HepG2 (cell line): Measurements from ENCODE around the gene RNF168.

ENCODE experiments used
- CHCHD3 ChIP-seq: sonication (generic); formaldehyde crosslinking; IDR thresholded peaks from 2 replicates; pipeline ENCODE4 v1.8.0; 2022; ENCODE audit warnings: mild to moderate bottlenecking, missing genetic modification reagents, moderate library complexity
- KAT2B ChIP-seq: fragments of 150-350 bp; IDR thresholded peaks from 2 replicates; pipeline ENCODE4 v1.6.1; 2014; ENCODE audit warnings: low read depth, low read length, borderline replicate concordance
- RAD21 ChIP-seq: fragments of 450-650 bp; formaldehyde crosslinking; IDR thresholded peaks from 2 replicates; pipeline ENCODE4 v1.5.0; 2020; ENCODE audit warnings: mild to moderate bottlenecking
- ZNF253 ChIP-seq: sonication (generic); formaldehyde crosslinking; IDR thresholded peaks from 2 replicates; pipeline ENCODE4 v1.8.0; 2022; ENCODE audit warnings: mild to moderate bottlenecking, missing genetic modification reagents, borderline replicate concordance
- ZNF558 ChIP-seq: sonication (generic); formaldehyde crosslinking; IDR thresholded peaks from 2 replicates; pipeline ENCODE4 v1.9.0; 2022; ENCODE audit warnings: mild to moderate bottlenecking, missing genetic modification reagents, borderline replicate concordance
- TF ChIP-seq, protein P1 (sequence below): sonication (generic); formaldehyde crosslinking; IDR thresholded peaks from 2 replicates; pipeline ENCODE4 v1.5.0; 2020; ENCODE audit warnings: mild to moderate bottlenecking, missing genetic modification reagents, moderate library complexity

DNA sequence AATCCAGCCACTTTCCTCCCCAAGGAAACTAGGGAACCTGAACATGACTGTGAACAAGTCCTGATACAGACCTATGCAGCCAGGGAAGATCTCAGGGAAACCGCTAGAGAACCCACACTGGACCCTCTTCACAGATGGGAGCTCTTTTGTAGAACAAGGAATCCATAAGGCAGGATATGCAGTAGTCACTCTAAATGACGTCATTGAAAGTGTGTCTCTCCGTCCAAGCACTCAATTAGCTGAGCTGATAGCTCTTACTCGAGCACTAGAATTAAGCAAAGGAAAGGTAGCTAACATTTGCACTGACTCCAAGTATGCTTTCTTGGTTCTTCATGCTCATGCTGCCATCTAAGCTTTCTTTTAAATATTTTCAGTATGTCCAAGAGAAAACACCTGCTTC, 21.6 kb upstream of the RNF168 start:
- TF ChIP-seq RAD21 (CRISPR knock-in tag) (no peak), CHCHD3 (CRISPR knock-in tag) (no peak), ZNF253 (CRISPR knock-in tag) (no peak), ZNF558 (CRISPR knock-in tag) (no peak), KAT2B (no peak)
- TF ChIP-seq, protein P1, sequence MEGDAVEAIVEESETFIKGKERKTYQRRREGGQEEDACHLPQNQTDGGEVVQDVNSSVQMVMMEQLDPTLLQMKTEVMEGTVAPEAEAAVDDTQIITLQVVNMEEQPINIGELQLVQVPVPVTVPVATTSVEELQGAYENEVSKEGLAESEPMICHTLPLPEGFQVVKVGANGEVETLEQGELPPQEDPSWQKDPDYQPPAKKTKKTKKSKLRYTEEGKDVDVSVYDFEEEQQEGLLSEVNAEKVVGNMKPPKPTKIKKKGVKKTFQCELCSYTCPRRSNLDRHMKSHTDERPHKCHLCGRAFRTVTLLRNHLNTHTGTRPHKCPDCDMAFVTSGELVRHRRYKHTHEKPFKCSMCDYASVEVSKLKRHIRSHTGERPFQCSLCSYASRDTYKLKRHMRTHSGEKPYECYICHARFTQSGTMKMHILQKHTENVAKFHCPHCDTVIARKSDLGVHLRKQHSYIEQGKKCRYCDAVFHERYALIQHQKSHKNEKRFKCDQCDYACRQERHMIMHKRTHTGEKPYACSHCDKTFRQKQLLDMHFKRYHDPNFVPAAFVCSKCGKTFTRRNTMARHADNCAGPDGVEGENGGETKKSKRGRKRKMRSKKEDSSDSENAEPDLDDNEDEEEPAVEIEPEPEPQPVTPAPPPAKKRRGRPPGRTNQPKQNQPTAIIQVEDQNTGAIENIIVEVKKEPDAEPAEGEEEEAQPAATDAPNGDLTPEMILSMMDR (CRISPR knock-in tag), result no peak
